SH-SY5Y (cell line): Measurements from ENCODE around the gene FBN1.

Source experiments
- GATA2 ChIP-seq: IDR thresholded peaks from 2 replicates; pipeline ENCODE4 v1.6.1; 2011; ENCODE audit warnings: mild to moderate bottlenecking, low read depth, low read length
- GATA3 ChIP-seq: IDR thresholded peaks from 2 replicates; pipeline ENCODE4 v1.6.1; 2011; ENCODE audit warnings: low read depth, mild to moderate bottlenecking, low read length, moderate library complexity

The FBN1 gene

GRCh38 chr15:48546296-48546695 lies 99.2 kb downstream of the FBN1 start:
- no peak for TF ChIP-seq GATA2

GRCh38 chr15:48544778-48545177 lies 100.7 kb downstream of the FBN1 start:
- no peak for TF ChIP-seq GATA3
- TF ChIP-seq GATA2: no peak

GRCh38 chr15:48541341-48542278 lies 103.9 kb downstream of the FBN1 start:
- no peak for TF ChIP-seq GATA3
- TF ChIP-seq GATA2: no peak

DNA sequence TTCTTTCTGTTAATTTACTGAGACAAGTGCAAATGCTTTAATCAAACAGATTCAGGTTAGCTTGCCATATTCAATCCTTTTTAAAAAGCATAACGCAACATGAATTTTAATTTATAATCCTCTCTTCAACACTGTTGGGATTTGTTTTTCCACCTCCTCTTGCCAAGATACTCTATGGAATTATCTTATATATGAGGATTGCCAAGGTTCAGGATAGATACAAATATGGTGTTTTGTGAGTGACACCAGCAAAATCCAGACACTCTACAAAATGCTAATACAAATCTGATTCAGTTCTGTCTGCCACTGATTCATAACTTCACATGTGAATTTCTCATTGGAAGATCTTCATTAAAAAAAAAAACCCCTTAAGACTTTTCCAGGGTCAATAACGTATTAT lies 104.8 kb downstream of the FBN1 start:
- no peak for TF ChIP-seq GATA2
- TF ChIP-seq GATA3: no peak

DNA sequence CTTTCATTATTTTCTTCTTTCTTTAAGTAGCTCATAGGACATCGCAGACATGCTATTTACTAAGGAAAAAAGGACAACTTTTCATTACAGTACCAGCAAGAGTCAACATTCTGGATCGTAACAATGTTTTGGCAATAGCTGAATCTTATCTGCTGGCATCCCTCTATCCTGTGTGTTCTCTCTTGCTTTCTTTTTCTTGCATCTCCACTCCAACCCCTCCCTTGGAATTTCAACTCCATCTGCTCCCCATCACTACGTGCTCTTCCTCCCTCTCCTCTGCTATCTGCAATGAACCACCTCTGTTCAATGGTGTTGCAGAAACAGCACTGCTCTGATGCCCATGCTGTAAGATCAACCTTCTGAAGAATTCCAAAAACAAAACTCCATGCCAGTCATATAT lies 106.6 kb downstream of the FBN1 start:
- TF ChIP-seq GATA2 (no peak), GATA3 (no peak)

DNA sequence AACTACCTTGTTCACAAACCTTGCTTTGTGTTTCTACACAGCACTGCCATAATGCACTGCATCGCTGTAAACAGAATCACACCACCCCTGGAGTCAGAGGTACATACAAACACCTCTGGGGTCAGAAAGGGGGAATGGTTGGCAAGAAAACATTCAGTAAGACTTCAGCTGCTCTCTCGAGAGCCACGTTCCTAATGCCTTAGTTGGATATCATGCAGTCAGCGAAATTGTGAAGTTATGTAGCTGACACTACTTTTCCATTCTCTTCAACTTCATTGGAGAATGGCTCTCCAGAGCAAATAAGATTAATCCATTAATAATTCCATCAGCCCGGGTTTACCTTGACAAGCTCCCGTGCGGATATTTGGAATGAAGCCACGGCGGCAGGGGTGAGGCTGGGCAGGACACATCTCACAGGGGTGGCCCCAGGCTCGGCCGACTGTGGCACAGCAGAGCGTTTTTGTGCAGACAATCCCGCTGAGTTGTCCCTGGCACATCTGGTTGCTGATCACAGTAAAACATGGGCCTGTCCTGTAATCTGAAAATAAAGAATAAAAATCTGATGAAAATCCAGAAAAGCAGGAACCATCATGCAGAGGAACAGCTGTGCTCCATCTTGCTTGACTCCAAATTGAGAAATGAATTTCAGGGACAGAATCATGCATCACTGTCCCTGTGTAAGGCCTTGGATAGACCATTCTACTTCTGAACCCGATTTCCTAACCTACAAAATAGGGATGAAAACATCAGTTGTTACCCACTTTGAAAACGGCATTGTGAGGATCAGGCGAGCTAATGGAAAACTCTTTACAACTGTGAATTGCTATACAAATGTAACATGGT lies 108.0 kb downstream of the FBN1 start:
- TF ChIP-seq GATA2 (no peak), GATA3 (no peak)

GRCh38 chr15:48536681-48537091 lies 108.8 kb downstream of the FBN1 start:
- TF ChIP-seq GATA2 (no peak), GATA3 (no peak)

GRCh38 chr15:48533982-48534381 lies 111.5 kb downstream of the FBN1 start:
- TF ChIP-seq GATA3 (no peak), GATA2 (no peak)

GRCh38 chr15:48532946-48533345 lies 112.6 kb downstream of the FBN1 start:
- TF ChIP-seq GATA2: no peak
- peak; percentile 26; the same call in 1 of the 2 replicates for TF ChIP-seq GATA3

DNA sequence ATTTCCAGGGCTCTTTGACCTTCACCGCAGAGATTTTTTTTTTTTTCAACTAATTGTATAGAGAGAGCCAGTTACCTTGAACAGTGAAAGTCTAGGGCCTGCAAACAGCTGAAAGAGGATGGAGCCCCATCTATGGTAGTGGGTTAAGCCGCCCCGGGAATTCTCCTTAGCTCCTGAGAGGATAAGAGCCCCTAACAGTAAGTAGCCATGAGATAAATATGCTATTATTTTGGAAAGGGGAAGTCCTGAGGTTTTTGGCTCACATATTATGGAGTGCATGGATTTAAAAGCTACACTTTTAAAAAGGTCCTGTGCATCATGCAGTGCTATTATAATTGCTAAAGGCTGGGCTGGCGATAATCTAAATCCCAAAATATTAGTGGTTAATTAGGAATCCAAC lies 115.0 kb downstream of the FBN1 start:
- no peak for TF ChIP-seq GATA3
- TF ChIP-seq GATA2: no peak

GRCh38 chr15:48528921-48529320 lies 116.6 kb downstream of the FBN1 start:
- TF ChIP-seq GATA2 (no peak), GATA3 (no peak)

- TF ChIP-seq GATA2 (no peak), GATA3 (no peak)
Measured at GRCh38 chr15:48527517-48527916, 118.0 kb downstream of the FBN1 start.

GRCh38 chr15:48522911-48523310 lies 122.6 kb downstream of the FBN1 start:
- no peak for TF ChIP-seq GATA3
- TF ChIP-seq GATA2: no peak

DNA sequence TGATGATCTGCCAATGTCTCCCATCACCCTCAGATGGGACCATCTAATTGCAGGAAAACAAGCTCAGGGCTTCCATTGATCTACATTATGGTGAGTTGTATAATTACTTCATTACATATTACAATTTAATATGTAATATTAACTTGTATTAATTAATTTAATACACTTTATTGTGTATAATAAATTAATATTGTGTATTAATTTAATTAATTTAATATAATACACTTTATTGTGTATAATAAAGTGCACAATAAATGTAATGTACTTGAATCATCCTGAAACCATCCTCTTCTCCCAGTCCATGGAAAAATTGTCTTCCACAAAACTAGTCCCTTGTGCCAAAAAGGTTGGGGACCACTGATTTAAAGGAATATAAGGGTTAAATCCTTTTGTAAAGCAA lies 123.4 kb downstream of the FBN1 start:
- TF ChIP-seq GATA2: no peak
- TF ChIP-seq GATA3: no peak

DNA sequence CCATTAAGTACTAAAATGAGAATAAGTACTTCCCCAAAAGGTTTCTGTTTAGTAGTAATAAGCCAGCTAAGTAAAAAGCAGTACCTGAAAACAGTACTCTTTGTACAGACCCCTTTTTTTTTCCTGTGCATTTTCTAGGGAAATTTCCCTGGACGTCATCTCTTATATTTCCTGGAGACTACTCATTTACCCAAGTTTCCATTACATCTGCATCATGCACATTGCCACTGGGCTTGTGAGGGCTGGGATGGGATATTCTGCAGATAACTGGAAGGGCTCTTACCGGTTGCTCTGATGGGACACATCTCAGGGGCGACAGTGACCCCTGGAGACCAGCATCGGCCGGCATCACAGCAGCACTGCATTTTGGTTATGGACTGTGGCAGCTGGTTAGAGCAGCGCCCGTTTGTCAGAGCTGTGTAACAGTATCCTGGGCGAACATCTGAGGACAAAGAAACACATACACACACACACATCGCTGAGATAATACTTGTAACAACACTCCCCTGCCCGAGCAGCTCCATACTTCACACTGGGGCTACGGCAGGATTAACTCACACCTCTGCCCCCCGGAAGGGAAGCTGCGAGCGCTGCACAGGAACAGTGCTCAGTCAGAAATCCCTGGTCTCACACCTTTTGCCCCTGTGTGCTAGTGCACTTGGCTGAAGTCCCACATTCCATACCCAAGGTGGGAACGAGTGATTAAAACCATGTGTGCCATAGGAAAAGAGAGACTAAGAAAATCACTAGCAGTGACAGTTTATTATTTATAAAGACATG lies 124.9 kb downstream of the FBN1 start:
- TF ChIP-seq GATA3 (no peak), GATA2 (no peak)
